Right atrium auricular region (tissue), 2 donors: ENCODE results near the gene SRGAP1. TPM values are rescaled to one million over a fixed set of nuclear protein-coding genes. Genes with fewer than 3 reads are reported as not detected.

ENCODE experiments used
- DNase-seq: peaks from one replicate; pipeline ENCODE4 v3.0.0-alpha.2; 2019; ENCODE audit warnings: low spot score
- H3K27ac ChIP-seq, 2 donors: fragments of 200-600 bp; sonication (generic); 1 replicate in 1 of 2; 2 replicates in 1 of 2; pipeline ENCODE4 v1.5.1; 2016 to 2019
- H3K27me3 ChIP-seq, 2 donors: fragments of 200-600 bp; sonication (generic); one replicate each; pipeline versions ENCODE4 v1.5.1 to v1.6.0; 2017 to 2019
- H3K36me3 ChIP-seq: fragments of 200-600 bp; sonication (generic); one replicate; pipeline ENCODE4 v1.5.1; 2016
- H3K4me1 ChIP-seq, 2 donors: fragments of 200-600 bp; sonication (generic); one replicate each; pipeline versions ENCODE4 v1.5.1 to v1.6.0; 2017 to 2019
- H3K4me3 ChIP-seq, 2 donors: fragments of 200-600 bp; sonication (generic); 1 replicate in 1 of 2; 2 replicates in 1 of 2; pipeline ENCODE4 v1.5.1; 2017 to 2019; ENCODE audit warnings: mild to moderate bottlenecking in 1 of 2, moderate library complexity in 1 of 2
- H3K9me3 ChIP-seq, 2 donors: fragments of 200-600 bp; sonication (generic); one replicate each; pipeline ENCODE4 v1.5.1; 2019
- total RNA-seq, 2 donors: library from RNA; depleted of rRNA; stranded (reverse); fragments of >200 nt; gene quantifications; one replicate each; pipeline ENCODE4 v1.1.0, GENCODE V29; 2016
- TF ChIP-seq, protein P1 (sequence below), 2 donors: fragments of 200-600 bp; sonication (generic); IDR thresholded peaks; one replicate each; pipeline ENCODE4 v1.5.1; 2019; ENCODE audit warnings: antibody characterized with exemption in 2 of 2

The SRGAP1 gene
- total RNA-seq, 2 donors from 2014 or later: 1.4 to 3.3 TPM

DNA sequence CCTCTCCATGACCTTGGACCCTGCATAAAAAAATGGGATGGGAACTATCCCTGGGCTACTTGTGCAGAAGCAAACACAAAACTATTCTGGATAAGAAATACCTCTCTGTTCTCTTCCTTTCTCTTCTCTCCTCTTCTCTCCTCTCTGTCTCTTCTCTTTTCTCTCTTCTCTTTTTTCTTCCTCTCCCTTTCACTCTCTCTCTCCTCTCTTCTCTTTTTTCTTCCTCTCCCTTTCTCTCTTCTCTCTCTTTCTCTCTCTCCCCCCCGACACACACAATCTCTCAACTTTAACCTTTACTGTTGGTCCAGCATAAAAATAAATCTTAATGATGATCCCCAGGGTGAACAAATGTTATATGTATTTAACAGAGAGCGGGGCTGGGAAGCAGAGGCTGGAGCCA is 141.4 kb downstream of the SRGAP1 start:
- DNase-seq: no peak
- no peaks in the 10 kb centered on the region for H3K4me1 ChIP-seq
- TF ChIP-seq, protein P1, sequence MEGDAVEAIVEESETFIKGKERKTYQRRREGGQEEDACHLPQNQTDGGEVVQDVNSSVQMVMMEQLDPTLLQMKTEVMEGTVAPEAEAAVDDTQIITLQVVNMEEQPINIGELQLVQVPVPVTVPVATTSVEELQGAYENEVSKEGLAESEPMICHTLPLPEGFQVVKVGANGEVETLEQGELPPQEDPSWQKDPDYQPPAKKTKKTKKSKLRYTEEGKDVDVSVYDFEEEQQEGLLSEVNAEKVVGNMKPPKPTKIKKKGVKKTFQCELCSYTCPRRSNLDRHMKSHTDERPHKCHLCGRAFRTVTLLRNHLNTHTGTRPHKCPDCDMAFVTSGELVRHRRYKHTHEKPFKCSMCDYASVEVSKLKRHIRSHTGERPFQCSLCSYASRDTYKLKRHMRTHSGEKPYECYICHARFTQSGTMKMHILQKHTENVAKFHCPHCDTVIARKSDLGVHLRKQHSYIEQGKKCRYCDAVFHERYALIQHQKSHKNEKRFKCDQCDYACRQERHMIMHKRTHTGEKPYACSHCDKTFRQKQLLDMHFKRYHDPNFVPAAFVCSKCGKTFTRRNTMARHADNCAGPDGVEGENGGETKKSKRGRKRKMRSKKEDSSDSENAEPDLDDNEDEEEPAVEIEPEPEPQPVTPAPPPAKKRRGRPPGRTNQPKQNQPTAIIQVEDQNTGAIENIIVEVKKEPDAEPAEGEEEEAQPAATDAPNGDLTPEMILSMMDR (IDR thresholded peaks at IDR 0.05): no peak
- no peak overlapping the region for H3K4me3 ChIP-seq
- H3K27ac ChIP-seq: no peak overlapping the region
- no peaks in the 10 kb centered on the region for H3K36me3 ChIP-seq
- no peaks in the 10 kb centered on the region for H3K9me3 ChIP-seq
- H3K27me3 ChIP-seq: no peaks in the 10 kb centered on the region

DNA sequence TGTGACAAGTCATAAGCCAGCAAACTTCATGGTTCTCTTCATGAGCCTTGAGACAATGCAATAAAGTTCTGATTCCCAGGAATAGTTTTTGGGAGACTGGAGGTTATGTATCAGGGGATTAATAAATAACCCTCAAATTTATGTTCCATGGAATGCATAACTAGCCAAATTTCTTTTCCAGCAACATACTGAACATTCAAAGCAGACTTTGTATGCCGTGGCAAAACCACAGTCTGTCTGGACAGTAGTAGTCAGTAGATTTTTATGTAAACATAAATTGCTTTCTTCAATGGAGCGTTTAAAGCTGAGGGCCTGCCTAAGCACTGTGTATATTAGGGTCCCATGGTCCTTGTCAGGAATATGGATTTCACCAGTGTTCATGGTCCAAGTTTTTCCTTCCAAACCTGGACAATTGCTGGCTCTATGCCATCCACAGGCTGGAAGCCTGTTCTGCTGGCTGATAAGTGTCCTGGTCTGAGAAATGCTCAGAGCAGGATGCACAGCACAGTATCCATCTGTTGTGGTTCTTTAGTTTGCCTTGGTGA is 144.9 kb downstream of the SRGAP1 start:
- Histone ChIP-seq H3K27me3 (no peaks in the 10 kb centered on the region), H3K4me3 (no peak overlapping the region), H3K27ac (no peak overlapping the region), H3K36me3 (no peaks in the 10 kb centered on the region), H3K9me3 (no peaks in the 10 kb centered on the region), H3K4me1 (peaks cover 0 to 5% of the 10 kb centered on the region in 2 donors)
- TF ChIP-seq, protein P1 (IDR thresholded peaks at IDR 0.05): no peak
- DNase-seq: no peak

DNA sequence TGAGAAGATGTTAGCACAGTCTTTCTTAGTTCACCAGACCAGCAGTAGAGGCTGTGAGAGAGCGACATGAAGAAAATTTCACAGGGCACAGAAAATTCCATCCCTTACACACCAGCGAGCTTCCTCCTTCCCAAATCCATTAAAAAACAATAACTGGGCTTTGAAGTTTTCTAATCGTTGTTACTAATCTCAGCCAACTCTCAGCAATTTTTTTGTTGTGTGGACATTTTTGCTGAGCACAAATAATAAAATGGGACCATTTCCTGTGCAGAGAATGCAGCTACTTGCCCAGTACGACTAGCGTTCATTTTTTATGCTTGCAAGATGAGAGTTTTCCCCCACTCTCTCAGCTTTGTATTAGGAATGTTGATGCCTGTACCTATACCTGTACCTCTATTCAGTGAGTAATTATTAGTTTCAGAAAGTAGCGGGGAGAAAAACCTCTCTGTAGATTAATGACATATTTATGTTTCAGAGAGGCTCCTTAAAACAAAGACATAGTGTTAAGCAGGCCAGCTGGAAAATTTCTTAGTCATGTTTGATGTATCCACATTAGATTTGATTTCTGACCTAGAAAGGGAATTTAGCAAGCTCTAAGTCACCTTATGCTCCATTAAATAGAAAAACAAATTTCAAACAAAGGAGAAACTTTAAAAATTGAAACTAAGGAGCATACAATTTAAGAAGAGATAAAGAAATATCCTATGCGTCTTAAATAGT is 146.5 kb downstream of the SRGAP1 start:
- Histone ChIP-seq H3K27ac (no peak overlapping the region), H3K9me3 (no peaks in the 10 kb centered on the region), H3K27me3 (no peaks in the 10 kb centered on the region), H3K4me1 (peaks cover 0 to 5% of the 10 kb centered on the region in 2 donors), H3K36me3 (no peaks in the 10 kb centered on the region), H3K4me3 (no peak overlapping the region)
- no peak for DNase-seq
- TF ChIP-seq, protein P1 (IDR thresholded peaks at IDR 0.05): no peak

DNA sequence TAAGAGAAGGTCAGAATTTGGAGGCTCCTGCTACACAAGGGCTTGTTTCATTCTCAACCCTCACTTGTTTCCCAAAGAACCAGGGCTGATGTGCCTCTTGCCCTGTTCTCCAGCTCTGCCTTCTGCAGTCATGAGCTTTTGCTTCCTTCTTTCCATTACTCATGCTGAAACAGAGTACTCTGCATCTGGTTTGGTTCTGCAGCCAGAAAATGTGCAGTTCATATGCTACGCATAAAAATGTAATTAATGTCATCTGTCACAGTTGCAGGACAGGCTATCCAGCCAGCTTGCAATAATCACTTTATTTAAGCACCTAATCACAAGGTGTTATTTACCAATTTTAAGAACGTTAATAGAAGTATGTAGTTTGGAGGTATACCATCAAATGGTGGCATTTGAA is 150.2 kb downstream of the SRGAP1 start:
- peaks cover 0 to 5% of the 10 kb centered on the region in 2 donors for H3K4me1 ChIP-seq
- TF ChIP-seq, protein P1 (IDR thresholded peaks at IDR 0.05): no peak
- H3K27me3 ChIP-seq: no peaks in the 10 kb centered on the region
- no peaks in the 10 kb centered on the region for H3K36me3 ChIP-seq
- H3K4me3 ChIP-seq: no peak overlapping the region
- no peaks in the 10 kb centered on the region for H3K9me3 ChIP-seq
- no peak for DNase-seq
- no peak overlapping the region for H3K27ac ChIP-seq

DNA sequence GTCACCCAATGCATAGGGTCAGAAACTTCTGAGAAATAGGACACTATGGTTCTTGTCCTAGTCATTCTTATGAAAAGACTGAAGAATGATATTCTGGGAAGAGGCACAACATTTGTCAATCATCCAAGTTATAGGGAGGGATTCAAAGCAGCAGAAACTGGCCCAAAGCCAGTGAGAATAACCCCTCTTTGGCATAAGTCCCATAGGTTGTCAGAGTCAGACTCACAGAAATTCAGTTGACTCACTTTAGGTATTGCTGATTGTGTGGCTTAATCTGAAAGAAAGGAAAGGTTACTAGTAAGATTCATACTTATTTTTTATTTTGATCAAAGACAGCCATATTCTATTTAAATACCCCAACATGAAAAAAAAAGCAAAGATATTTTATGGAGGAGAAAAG is 151.0 kb downstream of the SRGAP1 start:
- Histone ChIP-seq H3K4me1 (peaks cover 0 to 5% of the 10 kb centered on the region in 2 donors), H3K9me3 (no peaks in the 10 kb centered on the region), H3K27me3 (no peaks in the 10 kb centered on the region), H3K27ac (no peak overlapping the region), H3K4me3 (no peak overlapping the region), H3K36me3 (no peaks in the 10 kb centered on the region)
- DNase-seq: no peak
- TF ChIP-seq, protein P1 (IDR thresholded peaks at IDR 0.05): no peak
